PC-9 (cell line): ENCODE measurements around the gene AKAP8L.

Experiments
- EZH2 ChIP-seq: fragments of 200-600 bp; sonication (generic); IDR thresholded peaks from 2 replicates; pipeline ENCODE4 v1.8.0; 2017; ENCODE audit warnings: antibody characterized with exemption, low read depth
- TF ChIP-seq, protein P1 (sequence below): fragments of 200-600 bp; sonication (generic); conservative IDR thresholded peaks from 2 replicates; pipeline ENCODE4 v1.6.1; 2017; ENCODE audit warnings: mixed run types, antibody characterized with exemption, mild to moderate bottlenecking, moderate library complexity

- TF ChIP-seq, protein P1, sequence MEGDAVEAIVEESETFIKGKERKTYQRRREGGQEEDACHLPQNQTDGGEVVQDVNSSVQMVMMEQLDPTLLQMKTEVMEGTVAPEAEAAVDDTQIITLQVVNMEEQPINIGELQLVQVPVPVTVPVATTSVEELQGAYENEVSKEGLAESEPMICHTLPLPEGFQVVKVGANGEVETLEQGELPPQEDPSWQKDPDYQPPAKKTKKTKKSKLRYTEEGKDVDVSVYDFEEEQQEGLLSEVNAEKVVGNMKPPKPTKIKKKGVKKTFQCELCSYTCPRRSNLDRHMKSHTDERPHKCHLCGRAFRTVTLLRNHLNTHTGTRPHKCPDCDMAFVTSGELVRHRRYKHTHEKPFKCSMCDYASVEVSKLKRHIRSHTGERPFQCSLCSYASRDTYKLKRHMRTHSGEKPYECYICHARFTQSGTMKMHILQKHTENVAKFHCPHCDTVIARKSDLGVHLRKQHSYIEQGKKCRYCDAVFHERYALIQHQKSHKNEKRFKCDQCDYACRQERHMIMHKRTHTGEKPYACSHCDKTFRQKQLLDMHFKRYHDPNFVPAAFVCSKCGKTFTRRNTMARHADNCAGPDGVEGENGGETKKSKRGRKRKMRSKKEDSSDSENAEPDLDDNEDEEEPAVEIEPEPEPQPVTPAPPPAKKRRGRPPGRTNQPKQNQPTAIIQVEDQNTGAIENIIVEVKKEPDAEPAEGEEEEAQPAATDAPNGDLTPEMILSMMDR = no peak
- no peak for TF ChIP-seq EZH2
Measured at GRCh38 chr19:15390814-15391213, 28.0 kb downstream of the AKAP8L start.
